GM20431 (cell line): ENCODE data around the gene LYG1.
"Not testable (repeated sequence)": the region's sequence is repeated elsewhere in the genome, so short reads cannot be mapped to it uniquely, and the experiment has no call there.

Experiments used
- in situ Hi-C: fragments of 300-500 bp; cut with MseI, MboI; formaldehyde crosslinking; loops from one replicate; pipeline ENCODE4 v1.15.0; 2020; ENCODE audit warnings: low sequenced_read_pairs; ENCODE audit not compliant: unreplicated experiment

The LYG1 gene

GRCh38 chr2:99301097-99301496 is at the start of gene LYG1:
Gene LYG1, minus strand, starts transcription at chr2:99301197. Its CDS starts 5,527 bp downstream, at chr2:99295670.
- in situ Hi-C loops, result loop anchor here (25.0 kb wide), 1 partner anchor 89 kb away; no protein-coding TSS in a partner anchor

GRCh38 chr2:99350194-99350593 is 49.2 kb upstream of the LYG1 start:
- in situ Hi-C loops, result no loop called here

GRCh38 chr2:99348173-99348572 is 47.2 kb upstream of the LYG1 start:
- in situ Hi-C loops, result no loop called here

- in situ Hi-C loops, result no loop called here
These were observed 45.2 kb upstream of the LYG1 start for GRCh38 chr2:99346218-99346617.

- in situ Hi-C loops, result not testable (repeated sequence)
These were observed 44.4 kb upstream of the LYG1 start for GRCh38 chr2:99345446-99345845.

GRCh38 chr2:99342536-99342935 is 41.5 kb upstream of the LYG1 start:
- in situ Hi-C loops, result no loop called here

GRCh38 chr2:99340669-99341236 is 39.8 kb upstream of the LYG1 start:
- in situ Hi-C loops, result no loop called here

GRCh38 chr2:99338029-99338585 is 37.1 kb upstream of the LYG1 start:
- in situ Hi-C loops, result no loop called here

- in situ Hi-C loops, result no loop called here
These were observed 36.4 kb upstream of the LYG1 start, which contains the start of gene EIF5B for GRCh38 chr2:99337113-99338028. Gene EIF5B, plus strand, starts transcription at chr2:99337389. Its CDS starts 166 bp downstream, at chr2:99337555.

GRCh38 chr2:99336804-99337112 is 35.8 kb upstream of the LYG1 start:
- in situ Hi-C loops, result no loop called here

- in situ Hi-C loops, result no loop called here
These were observed 35.2 kb upstream of the LYG1 start, which contains the start of gene TXNDC9 for GRCh38 chr2:99335911-99336803. Gene TXNDC9, minus strand, starts transcription at chr2:99336333. Its CDS starts 3,123 bp downstream, at chr2:99333210.

- in situ Hi-C loops, result no loop called here
These were observed 24.4 kb upstream of the LYG1 start for GRCh38 chr2:99325384-99325783.

- in situ Hi-C loops, result loop anchor here (25.0 kb wide), 1 partner anchor 106 kb away; no protein-coding TSS in a partner anchor
These were observed 16.8 kb upstream of the LYG1 start for GRCh38 chr2:99317873-99318200.

GRCh38 chr2:99317161-99317872 is 16.3 kb upstream of the LYG1 start:
- in situ Hi-C loops, result loop anchor here (25.0 kb wide), 1 partner anchor 105 kb away; no protein-coding TSS in a partner anchor

- in situ Hi-C loops, result no loop called here
These were observed 1.4 kb downstream of the LYG1 start for GRCh38 chr2:99299580-99299979.

GRCh38 chr2:99297994-99298393 is 3.0 kb downstream of the LYG1 start:
- in situ Hi-C loops, result no loop called here

- in situ Hi-C loops, result no loop called here
These were observed 15.5 kb downstream of the LYG1 start for GRCh38 chr2:99285526-99285925.

- in situ Hi-C loops, result no loop called here
These were observed 20.9 kb downstream of the LYG1 start for GRCh38 chr2:99279969-99280695.

- in situ Hi-C loops, result no loop called here
These were observed 22.2 kb downstream of the LYG1 start for GRCh38 chr2:99278793-99279291.
